ENCODE data around the gene WSCD2. TPM values are rescaled to one million over a fixed set of nuclear protein-coding genes. Genes with fewer than 3 reads are reported as not detected.

WSCD2 gene
- total RNA-seq, 2 experiments from 2014 or later = not detected

GRCh38 chr12:108266131-108266530 is 137.0 kb downstream of the WSCD2 start:
- ChIA-PET POLR2A (no interaction called here), CTCF (ENCODE audit: unreplicated experiment) (interaction anchor here (0.5 kb wide), 1 partner anchor 247 kb away, joined by 4 read pairs; no protein-coding TSS in a partner anchor)
- no peak overlapping the region for H3K4me3 ChIP-seq (ENCODE audit: low read depth, low read length, poor library complexity, severe bottlenecking)
- BruUV-seq (replicated peaks) = no TSS peak
- no peaks in the 10 kb centered on the region for H3K79me2 ChIP-seq (ENCODE audit: insufficient read depth, low read depth, low read length)
- intact Hi-C loops (cut with micrococcal nuclease; ENCODE audit: unreplicated experiment) = no loop called here
- H2AFZ ChIP-seq (ENCODE audit: low read length) = no peak overlapping the region
- no peak overlapping the region for H3K27ac ChIP-seq (ENCODE audit: low read depth, low read length, poor library complexity, severe bottlenecking)
- H4K20me1 ChIP-seq (ENCODE audit: insufficient read depth, low read length) = no peaks in the 10 kb centered on the region
- TF ChIP-seq CTCF (conservative IDR thresholded peaks at IDR 0.05; ENCODE audit: low read length) (no peak), EZH2phosphoT487 (IDR thresholded peaks at IDR 0.05; ENCODE audit: borderline replicate concordance, low read depth, low read length) (no peak)
- no peaks in the 10 kb centered on the region for H3K9me2 ChIP-seq (ENCODE audit: insufficient read depth, low read length)
- H3K4me1 ChIP-seq (ENCODE audit: insufficient read depth, low read length, poor library complexity, severe bottlenecking) = no peaks in the 10 kb centered on the region
- H3K4me2 ChIP-seq (ENCODE audit: low read length) = no peak overlapping the region
- no peak for DNase-seq (ENCODE audit: low spot score)
- H3K36me3 ChIP-seq (ENCODE audit: insufficient read depth, low read length) = no peaks in the 10 kb centered on the region
- H3K9me3 ChIP-seq (ENCODE audit: low read length) = no peaks in the 10 kb centered on the region

- TF ChIP-seq CTCF (conservative IDR thresholded peaks at IDR 0.05; ENCODE audit: low read length) (no peak), EZH2phosphoT487 (IDR thresholded peaks at IDR 0.05; ENCODE audit: borderline replicate concordance, low read depth, low read length) (no peak)
- ChIA-PET POLR2A (no interaction called here), CTCF (ENCODE audit: unreplicated experiment) (no interaction called here)
- no peaks in the 10 kb centered on the region for H3K79me2 ChIP-seq (ENCODE audit: insufficient read depth, low read depth, low read length)
- BruUV-seq (replicated peaks) = no TSS peak
- H3K9me3 ChIP-seq (ENCODE audit: low read length) = no peaks in the 10 kb centered on the region
- no peak overlapping the region for H3K27ac ChIP-seq (ENCODE audit: low read depth, low read length, poor library complexity, severe bottlenecking)
- H3K4me2 ChIP-seq (ENCODE audit: low read length) = no peak overlapping the region
- H2AFZ ChIP-seq (ENCODE audit: low read length) = no peak overlapping the region
- no peaks in the 10 kb centered on the region for H4K20me1 ChIP-seq (ENCODE audit: insufficient read depth, low read length)
- H3K4me3 ChIP-seq (ENCODE audit: low read depth, low read length, poor library complexity, severe bottlenecking) = no peak overlapping the region
- no peaks in the 10 kb centered on the region for H3K4me1 ChIP-seq (ENCODE audit: insufficient read depth, low read length, poor library complexity, severe bottlenecking)
- intact Hi-C loops (cut with micrococcal nuclease; ENCODE audit: unreplicated experiment) = no loop called here
- H3K9me2 ChIP-seq (ENCODE audit: insufficient read depth, low read length) = no peaks in the 10 kb centered on the region
- no peaks in the 10 kb centered on the region for H3K36me3 ChIP-seq (ENCODE audit: insufficient read depth, low read length)
- DNase-seq (ENCODE audit: low spot score) = no peak
Observed at GRCh38 chr12:108267450-108267849, 138.4 kb downstream of the WSCD2 start.

- Histone ChIP-seq H3K9me2 (ENCODE audit: insufficient read depth, low read length) (no peaks in the 10 kb centered on the region), H4K20me1 (ENCODE audit: insufficient read depth, low read length) (no peaks in the 10 kb centered on the region), H3K27ac (ENCODE audit: low read depth, low read length, poor library complexity, severe bottlenecking) (no peak overlapping the region), H3K79me2 (ENCODE audit: insufficient read depth, low read depth, low read length) (no peaks in the 10 kb centered on the region), H3K36me3 (ENCODE audit: insufficient read depth, low read length) (no peaks in the 10 kb centered on the region), H3K9me3 (ENCODE audit: low read length) (no peaks in the 10 kb centered on the region), H3K4me3 (ENCODE audit: low read depth, low read length, poor library complexity, severe bottlenecking) (no peak overlapping the region), H3K4me2 (ENCODE audit: low read length) (no peak overlapping the region), H2AFZ (ENCODE audit: low read length) (no peak overlapping the region), H3K4me1 (ENCODE audit: insufficient read depth, low read length, poor library complexity, severe bottlenecking) (no peaks in the 10 kb centered on the region)
- no TSS peak for BruUV-seq (replicated peaks)
- CTCF ChIA-PET (ENCODE audit: unreplicated experiment) = no interaction called here
- no peak for DNase-seq (ENCODE audit: low spot score)
- POLR2A ChIA-PET = interaction anchor here (0.6 kb wide), 1 partner anchor 86 kb away, joined by 4 read pairs; no protein-coding TSS in a partner anchor
- TF ChIP-seq EZH2phosphoT487 (IDR thresholded peaks at IDR 0.05; ENCODE audit: borderline replicate concordance, low read depth, low read length) = no peak
- TF ChIP-seq CTCF (conservative IDR thresholded peaks at IDR 0.05; ENCODE audit: low read length) = no peak
- intact Hi-C loops (cut with micrococcal nuclease; ENCODE audit: unreplicated experiment) = no loop called here
Observed at GRCh38 chr12:108268397-108268796, 139.3 kb downstream of the WSCD2 start.
